Retinal pigment epithelial cell (primary cell): ENCODE results near the gene HS1BP3.

Experiments used
- DNase-seq: peaks from one replicate; pipeline ENCODE4 v3.0.0-alpha.2; 2010; ENCODE audit warnings: low read depth
- H3K4me3 ChIP-seq: 2 replicates; pipeline ENCODE4 v1.5.1; 2011; ENCODE audit warnings: mild to moderate bottlenecking, low read length, control low read depth, moderate library complexity
- TF ChIP-seq, protein P1 (sequence below): conservative IDR thresholded peaks from 2 replicates; pipeline ENCODE4 v1.5.1; 2011; ENCODE audit warnings: low read depth, low read length, control low read depth, inconsistent platforms

HS1BP3 gene

DNA sequence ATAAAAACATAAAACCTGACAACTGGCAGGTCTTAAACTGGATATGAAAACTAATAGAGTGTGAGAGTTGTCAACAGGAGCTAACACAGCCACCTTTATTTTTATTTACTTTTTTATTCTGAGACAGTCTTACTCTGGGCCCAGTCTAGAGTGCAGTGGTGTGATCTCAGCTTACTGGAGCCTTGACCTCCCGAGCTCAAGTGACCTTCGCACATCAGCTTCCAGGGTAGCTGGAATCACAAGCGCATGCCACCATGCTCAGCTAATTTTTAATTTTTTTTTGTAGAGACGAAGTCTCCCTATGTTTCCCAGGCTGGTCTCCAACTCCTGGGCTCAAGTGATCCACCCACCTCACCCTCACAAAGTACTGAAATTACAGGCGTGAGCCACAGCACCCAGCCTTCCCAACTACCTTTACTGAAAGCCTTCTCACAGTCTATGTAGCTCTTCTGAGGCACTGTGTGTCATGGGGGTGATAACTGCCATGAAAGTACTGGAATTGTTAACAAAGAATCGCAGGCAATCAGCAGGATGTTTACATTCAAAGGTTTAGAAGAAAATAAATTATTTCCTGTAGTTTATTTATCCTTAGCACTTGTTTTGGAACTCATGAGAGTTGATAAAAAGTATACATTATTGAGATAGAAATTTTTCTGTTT is 40.3 kb upstream of the HS1BP3 start:
- no peak overlapping the region for H3K4me3 ChIP-seq
- DNase-seq, result no peak
- TF ChIP-seq, protein P1, sequence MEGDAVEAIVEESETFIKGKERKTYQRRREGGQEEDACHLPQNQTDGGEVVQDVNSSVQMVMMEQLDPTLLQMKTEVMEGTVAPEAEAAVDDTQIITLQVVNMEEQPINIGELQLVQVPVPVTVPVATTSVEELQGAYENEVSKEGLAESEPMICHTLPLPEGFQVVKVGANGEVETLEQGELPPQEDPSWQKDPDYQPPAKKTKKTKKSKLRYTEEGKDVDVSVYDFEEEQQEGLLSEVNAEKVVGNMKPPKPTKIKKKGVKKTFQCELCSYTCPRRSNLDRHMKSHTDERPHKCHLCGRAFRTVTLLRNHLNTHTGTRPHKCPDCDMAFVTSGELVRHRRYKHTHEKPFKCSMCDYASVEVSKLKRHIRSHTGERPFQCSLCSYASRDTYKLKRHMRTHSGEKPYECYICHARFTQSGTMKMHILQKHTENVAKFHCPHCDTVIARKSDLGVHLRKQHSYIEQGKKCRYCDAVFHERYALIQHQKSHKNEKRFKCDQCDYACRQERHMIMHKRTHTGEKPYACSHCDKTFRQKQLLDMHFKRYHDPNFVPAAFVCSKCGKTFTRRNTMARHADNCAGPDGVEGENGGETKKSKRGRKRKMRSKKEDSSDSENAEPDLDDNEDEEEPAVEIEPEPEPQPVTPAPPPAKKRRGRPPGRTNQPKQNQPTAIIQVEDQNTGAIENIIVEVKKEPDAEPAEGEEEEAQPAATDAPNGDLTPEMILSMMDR, result no peak

DNA sequence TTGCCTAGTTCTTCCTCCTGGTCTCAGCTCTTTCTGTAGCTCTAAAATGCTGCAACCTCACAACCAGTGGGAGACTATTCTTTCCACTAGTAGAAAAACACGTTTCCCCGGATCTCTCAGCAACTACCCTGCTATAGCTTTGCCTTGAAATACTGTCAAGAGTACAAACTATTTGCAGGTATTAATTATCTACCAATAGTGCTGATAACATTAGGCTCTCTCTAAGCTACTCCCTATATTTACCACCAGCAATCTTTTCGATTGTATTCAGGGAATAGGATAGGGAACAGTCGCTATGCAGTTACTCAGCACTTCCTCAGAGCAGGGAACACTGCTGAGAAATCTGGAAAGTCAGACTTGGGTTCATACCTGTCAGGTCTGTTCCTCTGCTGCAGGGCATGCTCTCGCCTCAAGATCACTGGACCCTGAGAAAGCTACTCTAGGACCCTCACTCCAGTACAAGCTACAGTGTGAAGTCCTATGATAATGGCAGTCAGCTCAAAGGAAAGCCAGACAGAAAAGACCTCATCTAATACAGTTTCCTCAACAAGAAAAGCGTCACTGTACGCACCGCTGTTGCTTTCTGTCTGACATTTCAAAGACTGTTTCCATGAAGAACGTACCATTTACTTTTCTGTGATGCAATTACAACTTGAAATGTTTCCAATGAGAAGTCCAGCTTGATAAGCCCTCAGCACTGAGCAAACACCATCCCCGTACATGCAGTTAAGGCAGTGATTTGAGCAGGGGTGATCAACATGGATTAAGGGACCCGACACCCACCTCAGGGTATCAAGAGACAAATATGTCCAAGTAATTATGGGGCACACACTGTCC is 38.7 kb upstream of the HS1BP3 start:
- TF ChIP-seq, protein P1, result no peak
- H3K4me3 ChIP-seq, result no peak overlapping the region
- DNase-seq, result no peak

- TF ChIP-seq, protein P1, result no peak
- no peak for DNase-seq
- H3K4me3 ChIP-seq, result no peak overlapping the region
Observed at GRCh38 chr2:20687260-20687832, 36.4 kb upstream of the HS1BP3 start.

DNA sequence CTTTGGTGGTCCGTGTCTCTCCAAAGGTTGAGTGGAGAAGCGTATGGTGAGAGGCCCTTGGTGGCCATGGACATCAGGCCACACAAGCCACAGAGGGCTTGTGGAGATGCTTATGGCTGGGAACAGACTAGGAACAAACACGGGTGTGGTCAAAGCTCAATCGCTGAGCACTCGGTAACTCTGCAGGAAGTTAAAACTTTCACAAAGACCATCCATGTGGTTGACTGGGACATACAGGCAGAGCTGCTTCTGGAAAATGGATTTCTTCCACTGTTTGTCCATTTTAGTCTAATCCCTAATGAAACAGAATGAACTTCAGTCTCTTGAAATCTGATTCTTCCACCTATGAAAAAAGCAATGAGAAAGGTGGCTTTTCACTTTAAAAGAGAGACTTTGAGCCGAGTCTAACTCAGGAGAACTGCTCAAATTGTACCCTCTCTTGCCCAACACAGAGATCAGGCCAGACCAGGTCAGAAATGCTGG is 33.7 kb upstream of the HS1BP3 start:
- no peak for DNase-seq
- H3K4me3 ChIP-seq, result no peak overlapping the region
- TF ChIP-seq, protein P1, result no peak

DNA sequence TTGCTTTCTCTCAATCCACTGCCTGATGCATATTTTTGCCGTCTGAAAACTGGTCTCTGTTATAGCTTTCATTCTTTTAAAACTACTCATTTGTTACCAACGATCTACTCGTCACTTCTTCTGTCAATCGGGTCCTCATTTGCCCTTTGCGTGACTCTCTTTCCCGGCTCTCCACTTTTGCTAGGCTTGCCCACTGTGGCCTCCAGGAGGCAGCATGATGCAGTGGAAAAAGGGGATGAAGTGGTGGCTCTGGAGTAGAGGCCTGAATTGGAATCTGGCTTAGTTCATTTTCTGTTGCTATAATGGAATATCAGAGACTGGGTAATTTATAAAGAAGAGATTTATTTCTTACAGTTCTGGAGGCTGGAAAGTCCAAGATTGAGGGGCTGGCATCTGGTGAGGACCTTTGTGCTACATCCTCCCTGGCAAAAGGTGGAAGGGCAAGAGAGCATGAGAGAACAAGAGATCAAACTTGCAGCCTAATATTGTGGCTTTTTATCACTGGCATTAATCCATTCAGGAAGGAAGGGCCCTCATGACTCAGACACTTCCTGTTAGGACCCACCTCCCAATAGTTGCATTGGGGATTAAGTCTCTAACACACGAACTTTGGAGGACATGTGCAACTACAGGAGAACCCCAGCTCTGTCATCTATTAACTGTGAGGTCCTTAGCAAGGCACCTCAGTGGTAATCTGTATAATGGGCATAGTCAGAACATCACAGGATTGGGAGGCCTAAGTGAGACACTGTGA is 31.4 kb upstream of the HS1BP3 start:
- H3K4me3 ChIP-seq, result no peak overlapping the region
- TF ChIP-seq, protein P1, result peak; percentile 67
- no peak for DNase-seq

GRCh38 chr2:20680744-20681375 is 30.0 kb upstream of the HS1BP3 start:
- no peak for DNase-seq
- H3K4me3 ChIP-seq, result no peak overlapping the region
- TF ChIP-seq, protein P1, result no peak
